Right lobe of liver (tissue), 4 donors: ENCODE results near the gene UXS1.

Source experiments
- CTCF ChIP-seq, 4 donors: fragments of 200-600 bp in 3 of 4; fragments of 450-650 bp in 1 of 4; IDR thresholded peaks; one replicate each; pipeline versions ENCODE4 v1.5.1 to v1.8.0; 2016 to 2022; ENCODE audit warnings: antibody characterized with exemption in 4 of 4, mild to moderate bottlenecking in 2 of 4
- POLR2A ChIP-seq: fragments of 450-650 bp; IDR thresholded peaks from one replicate; pipeline ENCODE4 v1.6.1; 2017; ENCODE audit warnings: antibody characterized with exemption, mild to moderate bottlenecking
- donor health status: DM: no; HTN: no; CAD: no.
- donor health status: DM: no; HTN: no; CAD: no.
- donor health status: DM: no; HTN: yes; CAD: no.

- no peak for TF ChIP-seq CTCF (IDR thresholded peaks at IDR 0.05)
- TF ChIP-seq POLR2A, result no peak
Measured at GRCh38 chr2:106124106-106124756, 69.9 kb downstream of the UXS1 start.
